Stimulated activated CD8-positive, alpha-beta memory T cell treated with anti-CD3 and anti-CD28 coated beads, Interleukin-12 subunit alpha, Interleukin-12 subunit beta, amount 100 ng/mL, for 1 hour (primary cell): ENCODE measurements around the gene KCNJ5.

Experiments
- DNase-seq: peaks from one replicate; pipeline ENCODE4 v3.0.0-alpha.2; 2020; ENCODE audit warnings: low read depth

KCNJ5 gene

GRCh38 chr11:128933481-128934178 lies 42.5 kb downstream of the KCNJ5 start:
- DNase-seq: no peak

- no peak for DNase-seq
These were observed 43.2 kb downstream of the KCNJ5 start for GRCh38 chr11:128934351-128934750.

GRCh38 chr11:128934926-128935325 lies 43.8 kb downstream of the KCNJ5 start:
- DNase-seq: no peak

DNA sequence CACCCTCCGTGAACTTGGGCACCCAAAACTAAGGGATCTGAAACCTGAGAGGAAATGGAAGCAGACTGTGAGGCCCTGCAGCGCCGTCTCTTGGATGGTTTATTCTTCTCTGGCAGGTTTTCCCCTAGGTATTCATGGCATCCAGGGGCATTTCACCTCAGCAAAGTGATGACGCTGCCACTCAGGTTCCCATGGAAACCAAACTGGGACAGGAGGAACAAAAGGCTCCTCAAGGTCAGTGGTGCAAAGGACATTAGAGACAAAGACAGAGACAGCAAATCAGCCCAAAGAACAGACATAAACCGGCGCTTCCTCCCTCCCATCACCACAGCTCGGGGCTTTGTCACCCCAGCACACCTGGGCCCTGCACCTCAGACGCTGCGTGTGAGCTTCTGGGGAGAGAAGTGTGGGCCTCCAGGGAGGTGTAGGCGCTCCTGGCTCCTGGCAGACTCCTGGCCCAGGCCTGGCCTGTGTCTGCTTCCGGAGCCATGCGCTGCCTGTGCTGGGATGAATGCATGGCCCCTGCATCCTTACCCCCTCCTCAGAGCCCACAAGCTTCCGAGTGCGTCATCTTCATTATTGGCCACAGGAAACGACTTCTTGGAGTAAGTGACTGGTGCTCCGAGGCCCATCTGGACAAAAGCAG lies 45.6 kb downstream of the KCNJ5 start:
- DNase-seq: no peak

DNA sequence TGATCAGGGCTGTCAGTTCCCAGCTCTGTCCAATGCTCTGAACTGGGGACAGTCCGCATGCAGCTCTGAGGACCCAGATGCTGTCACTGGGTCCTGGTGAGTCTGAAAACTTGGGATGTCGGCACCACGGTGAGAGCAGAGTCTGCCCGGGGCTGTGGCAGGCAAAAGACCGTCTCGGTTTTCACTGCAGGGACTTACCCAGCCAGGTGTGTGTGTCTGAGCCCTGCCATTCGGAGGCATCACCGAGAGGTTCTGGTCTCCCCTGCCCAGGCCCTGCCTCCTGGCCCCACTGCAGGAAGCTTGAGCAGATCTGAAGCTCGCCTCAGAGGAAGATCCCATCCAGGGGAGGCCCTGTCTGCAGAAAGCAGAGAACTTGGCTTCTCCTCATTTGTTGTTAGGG lies 46.3 kb downstream of the KCNJ5 start:
- no peak for DNase-seq

DNA sequence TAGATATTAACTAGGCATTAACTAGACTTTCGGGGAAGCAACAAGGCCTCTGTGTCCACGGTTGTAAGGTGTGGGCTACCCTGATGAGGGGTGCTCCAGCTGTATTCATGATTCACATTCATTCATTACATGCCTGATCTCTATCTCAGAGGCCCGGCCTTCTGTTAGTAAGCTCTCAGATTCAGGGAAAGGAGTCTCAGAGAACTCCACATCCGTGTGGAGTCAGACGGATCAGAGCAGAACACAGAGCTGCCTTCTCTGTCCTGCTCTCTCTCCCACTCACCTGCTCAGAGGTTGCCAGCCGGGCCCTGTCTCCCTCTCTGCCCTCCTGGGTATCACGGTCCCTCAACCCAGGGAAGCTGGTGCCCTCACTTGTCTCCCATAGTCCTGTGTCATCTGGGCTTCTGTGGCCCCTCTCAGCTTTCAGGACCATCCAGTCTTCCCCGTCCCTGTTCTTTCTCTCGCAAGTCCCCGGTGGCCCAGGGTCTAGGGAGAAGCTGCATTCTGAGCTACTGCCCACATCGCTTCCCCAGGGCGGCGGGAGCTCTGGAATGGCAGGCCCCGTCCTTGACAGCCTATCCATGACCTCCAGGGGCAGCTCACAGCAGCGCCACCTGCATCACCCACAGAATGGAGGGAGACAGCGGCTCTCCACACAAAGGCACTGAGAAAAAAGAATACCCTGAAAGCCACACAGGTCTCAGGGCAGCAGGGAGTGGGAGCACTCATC lies 47.2 kb downstream of the KCNJ5 start:
- no peak for DNase-seq

DNA sequence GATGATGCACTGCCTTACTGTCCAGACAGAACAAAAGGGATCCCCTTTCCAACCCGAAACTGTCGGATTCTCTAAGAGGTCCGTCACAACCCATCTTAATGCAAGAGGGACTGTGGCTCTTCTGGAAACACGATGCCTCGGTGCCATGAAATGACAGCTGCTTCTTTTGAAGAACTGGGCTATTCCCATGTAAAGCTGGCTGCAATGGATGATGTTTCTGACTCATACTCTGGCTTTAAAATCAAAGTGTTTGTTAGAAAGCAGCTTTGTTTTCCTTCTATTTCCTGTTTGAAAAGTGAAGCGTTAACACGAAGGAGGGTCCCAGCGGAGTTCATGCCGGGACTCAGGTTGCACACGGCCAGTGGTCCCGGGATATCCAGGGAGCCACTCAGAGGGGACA lies 48.4 kb downstream of the KCNJ5 start:
- no peak for DNase-seq

DNA sequence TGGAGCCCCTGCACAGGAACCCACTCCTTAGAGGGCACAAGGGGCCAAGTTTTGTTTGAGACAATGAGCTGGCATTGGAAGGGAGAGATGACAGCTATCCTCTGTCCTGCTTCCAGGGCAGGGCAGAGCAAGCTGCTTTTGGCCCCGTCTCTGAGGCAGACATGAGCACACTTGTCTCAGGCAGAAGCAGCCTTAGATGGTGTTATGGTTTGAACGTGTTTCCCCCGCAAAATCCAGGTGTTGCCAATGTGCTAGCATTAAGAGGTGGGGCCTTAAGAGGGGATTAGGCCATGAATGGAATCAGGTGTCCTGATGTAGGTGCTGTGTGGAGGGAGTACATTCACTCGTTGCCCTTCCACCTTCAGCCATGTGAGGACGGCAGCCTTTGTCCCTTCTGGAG lies 49.0 kb downstream of the KCNJ5 start:
- DNase-seq: no peak

DNA sequence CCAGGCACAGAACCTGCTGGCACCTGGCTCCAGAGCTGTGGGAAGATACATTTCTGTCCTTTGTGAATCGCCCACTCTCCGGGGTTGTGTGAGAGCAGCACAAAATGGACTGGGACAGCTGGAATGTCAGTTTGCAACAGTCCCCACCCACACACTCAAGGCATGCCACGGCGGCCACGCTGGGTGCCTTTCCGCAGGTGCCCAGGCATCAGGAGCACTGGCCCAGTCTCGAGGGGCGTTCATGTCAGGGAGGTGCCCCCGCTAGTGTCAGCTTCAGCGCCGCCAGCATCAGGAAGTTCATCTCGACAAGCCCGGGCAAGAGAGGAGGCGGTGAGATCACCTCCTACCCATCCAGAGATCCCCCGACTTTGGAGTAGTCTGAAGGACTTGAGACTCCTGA lies 49.4 kb downstream of the KCNJ5 start:
- no peak for DNase-seq

GRCh38 chr11:128941110-128941509 lies 50.0 kb downstream of the KCNJ5 start:
- no peak for DNase-seq

DNA sequence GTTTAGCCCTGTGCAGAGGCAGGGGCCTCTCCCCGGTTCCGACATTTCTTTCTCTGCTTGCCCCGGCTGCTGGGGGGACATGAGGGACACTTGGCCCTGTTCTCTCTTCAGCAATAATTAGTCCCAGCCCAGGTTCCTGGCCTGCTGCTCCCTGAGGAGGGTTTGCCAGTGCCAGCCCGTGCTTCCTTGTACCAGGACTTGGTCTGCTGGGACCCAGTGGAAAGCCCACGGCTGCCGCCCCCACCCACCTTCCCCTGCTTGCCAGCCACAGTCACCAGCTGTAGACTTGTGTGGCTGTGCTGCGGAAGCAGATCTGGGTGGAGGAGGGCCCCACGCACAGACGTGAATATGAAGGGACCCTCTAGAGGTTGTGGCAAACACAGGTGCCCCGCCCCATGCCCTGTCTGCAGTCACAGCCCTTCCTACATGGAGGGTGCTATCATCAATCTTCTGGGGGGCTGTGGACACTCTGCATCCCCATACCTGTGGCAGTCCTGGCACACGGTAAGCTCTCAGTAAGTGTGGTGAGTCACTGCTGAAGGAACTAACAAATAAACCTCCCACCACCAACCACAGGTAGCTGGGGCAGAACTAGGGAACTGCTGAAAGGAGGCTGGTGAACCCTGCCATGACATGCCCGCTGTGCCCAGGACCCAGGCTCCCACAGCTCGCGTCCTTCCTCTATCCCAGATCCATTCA lies 50.6 kb downstream of the KCNJ5 start:
- DNase-seq: no peak

GRCh38 chr11:128942272-128942612 lies 51.1 kb downstream of the KCNJ5 start:
- no peak for DNase-seq

DNA sequence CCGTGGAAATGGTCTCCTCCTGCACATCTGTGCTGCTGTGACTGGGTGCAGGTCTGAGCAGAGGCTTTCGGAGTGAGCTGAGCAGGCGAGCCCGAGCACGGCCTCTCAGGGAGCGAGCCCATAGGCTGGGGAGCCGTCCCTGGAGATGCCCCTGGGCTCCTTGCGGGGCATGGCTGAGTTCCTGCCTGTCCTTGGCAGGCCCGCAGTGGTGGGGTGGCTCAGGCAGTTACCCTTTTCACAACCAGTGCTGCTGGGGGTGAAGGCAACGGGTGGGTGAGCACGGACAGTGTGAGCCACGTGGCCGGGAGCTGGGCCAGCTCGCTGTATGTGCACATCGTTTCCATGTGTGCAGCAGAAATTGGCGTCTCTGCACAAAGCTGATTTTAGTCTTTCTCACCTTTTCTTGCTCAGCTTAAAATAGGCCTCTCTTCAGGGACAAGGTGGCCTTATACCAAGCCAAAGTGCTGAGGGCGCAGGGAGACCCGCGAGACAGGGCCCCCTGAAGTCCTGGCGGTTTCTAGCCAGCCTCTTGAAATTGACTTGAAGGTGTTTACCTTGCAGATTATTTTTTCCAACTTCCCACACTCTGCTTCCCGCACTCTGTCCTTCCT lies 51.8 kb downstream of the KCNJ5 start, which contains the start of gene TP53AIP1:
Gene TP53AIP1, minus strand, starts transcription at position 55 of the 611 bp plus-strand sequence. CDS start 5,053 bp downstream, outside the sequence.
- DNase-seq: no peak

DNA sequence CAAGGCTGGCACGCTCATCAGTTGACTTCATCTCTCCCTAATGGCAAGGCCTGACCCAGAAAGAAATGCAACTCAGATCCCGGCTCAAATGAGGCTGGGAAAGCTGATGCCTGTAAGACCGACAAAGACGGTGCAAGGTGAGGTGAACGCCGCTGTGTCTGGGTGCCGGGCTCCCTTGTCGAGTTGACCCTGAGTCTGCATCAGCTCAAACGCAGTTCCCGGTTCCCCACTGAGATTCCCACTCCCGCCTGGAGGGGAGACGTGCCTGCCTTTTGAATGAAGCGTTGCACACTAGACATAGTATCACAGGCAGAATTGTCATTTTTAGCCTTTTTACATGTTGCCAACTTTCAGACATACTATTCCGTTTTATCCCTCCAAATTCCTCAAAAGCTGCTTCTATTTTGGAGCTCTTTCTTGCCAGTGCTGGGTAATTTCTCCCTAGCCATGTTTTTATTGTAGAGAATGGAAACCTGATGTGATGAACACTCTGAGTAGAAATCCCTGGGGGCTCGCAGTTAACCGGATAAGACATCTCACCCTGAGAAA lies 52.3 kb downstream of the KCNJ5 start:
- DNase-seq: no peak

- no peak for DNase-seq
These were observed 55.5 kb downstream of the KCNJ5 start for GRCh38 chr11:128946648-128947047.

DNA sequence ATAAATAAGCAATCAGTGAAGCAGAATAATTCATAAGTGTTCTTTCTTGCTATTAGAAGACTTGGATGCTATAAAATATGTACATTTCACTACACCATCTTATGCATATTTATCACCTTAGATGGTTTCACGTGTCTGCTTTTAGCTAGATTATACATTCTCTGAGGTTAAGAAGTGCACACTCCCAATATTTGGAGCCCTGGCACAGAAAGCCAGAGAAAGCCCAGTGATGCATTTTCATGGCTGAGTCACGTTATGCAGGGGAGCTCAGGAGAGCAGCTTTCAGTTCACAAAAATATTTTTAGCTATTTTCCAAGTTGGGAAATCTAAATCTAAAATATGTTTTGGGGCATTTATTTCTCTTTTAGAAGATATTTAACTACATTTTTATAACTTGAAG lies 56.6 kb downstream of the KCNJ5 start:
- no peak for DNase-seq

- no peak for DNase-seq
These were observed 57.4 kb downstream of the KCNJ5 start for GRCh38 chr11:128948583-128948982.

GRCh38 chr11:128949791-128950454 lies 58.8 kb downstream of the KCNJ5 start:
- DNase-seq: no peak

DNA sequence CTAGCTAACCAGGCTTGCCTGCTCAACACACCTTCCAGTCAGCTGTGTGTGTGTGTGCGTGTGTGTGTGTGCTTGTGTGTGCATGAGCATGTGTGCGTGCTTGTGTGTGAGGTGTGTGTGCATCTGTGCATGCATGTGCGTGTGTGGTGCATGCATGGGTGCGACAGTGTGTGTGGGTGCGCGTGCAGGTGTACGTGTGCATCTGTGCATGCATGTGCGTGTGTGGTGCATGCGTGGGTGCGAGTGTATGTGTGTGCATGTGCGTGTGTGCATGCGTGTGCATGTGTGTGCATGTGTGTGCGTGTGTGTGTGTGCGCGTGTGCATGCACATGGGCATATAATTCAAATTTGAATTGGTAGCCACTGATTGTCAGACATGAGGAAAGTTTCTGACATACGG lies 62.0 kb downstream of the KCNJ5 start:
- no peak for DNase-seq

DNA sequence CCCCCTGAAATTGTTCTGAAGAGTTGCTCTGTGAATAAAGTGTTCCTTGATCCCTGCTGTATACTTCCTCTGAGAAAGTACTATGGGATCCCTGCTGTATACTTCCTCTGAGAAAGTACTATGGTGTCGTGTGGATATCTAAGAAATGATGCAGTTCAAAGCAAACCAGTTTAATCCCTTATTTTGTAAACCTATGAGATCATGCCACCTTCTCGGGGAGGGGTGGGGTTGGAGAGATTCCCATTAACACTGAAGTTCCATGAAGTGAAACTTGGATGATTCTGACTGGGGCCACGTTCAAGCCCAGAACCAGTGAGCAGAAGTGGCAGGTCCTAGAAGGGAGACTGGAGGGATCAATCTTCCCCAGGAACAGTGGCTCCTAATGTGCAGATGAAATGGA lies 64.5 kb downstream of the KCNJ5 start:
- no peak for DNase-seq
